LNCAP (cell line): ENCODE measurements around the gene ZNF892.

Source experiments
- CTCF ChIP-seq: fragments of 450-650 bp; IDR thresholded peaks from 2 replicates; pipeline ENCODE4 v1.5.1; 2017; ENCODE audit warnings: mild to moderate bottlenecking

The ZNF892 gene

GRCh38 chr2:95232232-95232631, 24.9 kb downstream of the ZNF892 start:
- no peak for TF ChIP-seq CTCF

GRCh38 chr2:95234286-95234785, 27.0 kb downstream of the ZNF892 start:
- no peak for TF ChIP-seq CTCF

- TF ChIP-seq CTCF = no peak
These were observed 27.5 kb downstream of the ZNF892 start for GRCh38 chr2:95234816-95235215.

- no peak for TF ChIP-seq CTCF
These were observed 30.8 kb downstream of the ZNF892 start for GRCh38 chr2:95238131-95238530.

GRCh38 chr2:95240091-95240490, 32.8 kb downstream of the ZNF892 start:
- TF ChIP-seq CTCF = no peak

- no peak for TF ChIP-seq CTCF
These were observed 33.2 kb downstream of the ZNF892 start for GRCh38 chr2:95240556-95240955.
